ENCODE data around the gene GLDC. TPM values are rescaled to one million over a fixed set of nuclear protein-coding genes. Genes with fewer than 3 reads are reported as not detected.

The GLDC gene
- total and polyA plus RNA-seq, 8 donors: 0.41 to 8.1 (median 3.3) TPM

DNA sequence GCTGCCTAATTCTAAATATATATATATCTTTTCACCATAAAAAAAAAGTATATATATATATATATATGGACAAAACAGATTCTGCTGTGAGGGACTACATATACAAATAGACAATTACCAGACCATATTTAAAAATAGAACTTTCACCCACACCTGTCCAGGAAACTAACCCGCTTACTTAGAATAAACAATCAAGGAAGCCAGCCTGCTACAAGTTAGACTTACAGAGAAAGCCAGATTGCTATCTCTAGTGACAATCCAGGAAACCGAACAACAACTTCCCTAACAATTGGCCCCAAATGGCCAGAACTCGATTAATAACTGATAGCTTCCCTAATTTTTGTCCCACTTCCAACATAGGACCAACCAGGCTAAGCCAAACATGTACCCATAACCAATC is 5.9 kb downstream of the GLDC start:
- peaks cover under 1 to 5% of the 10 kb centered on the region in 2 donors for H3K4me1 ChIP-seq
- H3K4me3 ChIP-seq: no peak overlapping the region
- H3K27me3 ChIP-seq: peaks cover 23 to 46% of the 10 kb centered on the region in 2 donors
- ATAC-seq: no peak
- no peak overlapping the region for H3K27ac ChIP-seq
- DNase-seq: no peak
- TF ChIP-seq, protein P1, sequence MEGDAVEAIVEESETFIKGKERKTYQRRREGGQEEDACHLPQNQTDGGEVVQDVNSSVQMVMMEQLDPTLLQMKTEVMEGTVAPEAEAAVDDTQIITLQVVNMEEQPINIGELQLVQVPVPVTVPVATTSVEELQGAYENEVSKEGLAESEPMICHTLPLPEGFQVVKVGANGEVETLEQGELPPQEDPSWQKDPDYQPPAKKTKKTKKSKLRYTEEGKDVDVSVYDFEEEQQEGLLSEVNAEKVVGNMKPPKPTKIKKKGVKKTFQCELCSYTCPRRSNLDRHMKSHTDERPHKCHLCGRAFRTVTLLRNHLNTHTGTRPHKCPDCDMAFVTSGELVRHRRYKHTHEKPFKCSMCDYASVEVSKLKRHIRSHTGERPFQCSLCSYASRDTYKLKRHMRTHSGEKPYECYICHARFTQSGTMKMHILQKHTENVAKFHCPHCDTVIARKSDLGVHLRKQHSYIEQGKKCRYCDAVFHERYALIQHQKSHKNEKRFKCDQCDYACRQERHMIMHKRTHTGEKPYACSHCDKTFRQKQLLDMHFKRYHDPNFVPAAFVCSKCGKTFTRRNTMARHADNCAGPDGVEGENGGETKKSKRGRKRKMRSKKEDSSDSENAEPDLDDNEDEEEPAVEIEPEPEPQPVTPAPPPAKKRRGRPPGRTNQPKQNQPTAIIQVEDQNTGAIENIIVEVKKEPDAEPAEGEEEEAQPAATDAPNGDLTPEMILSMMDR (IDR thresholded peaks at IDR 0.05): no peak
- intact Hi-C loops (cut with DNase I): no loop called here
- H3K9me3 ChIP-seq: no peaks in the 10 kb centered on the region
- no peaks in the 10 kb centered on the region for H3K36me3 ChIP-seq

DNA sequence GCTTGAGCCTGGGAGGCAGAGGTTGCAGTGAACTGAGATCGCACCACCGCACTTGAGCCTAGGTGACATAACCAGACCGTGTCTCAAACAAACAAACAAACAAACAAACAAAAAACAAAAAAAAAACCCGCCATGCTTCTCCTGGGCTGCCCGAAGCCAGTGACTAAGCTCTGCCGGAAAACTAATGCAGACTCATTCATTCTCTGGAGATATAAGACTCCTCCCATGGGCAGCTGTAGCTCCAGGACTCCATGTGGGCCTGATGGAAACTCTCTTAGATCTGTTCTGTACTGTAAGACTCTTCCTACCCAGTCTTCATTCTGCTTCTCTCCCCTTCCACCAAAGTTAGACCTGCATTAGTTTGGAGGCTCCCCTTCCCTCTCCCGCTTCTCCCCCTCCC is 11.1 kb downstream of the GLDC start:
- ATAC-seq (no peak), DNase-seq (no peak)
- intact Hi-C loops (cut with DNase I): no loop called here

DNA sequence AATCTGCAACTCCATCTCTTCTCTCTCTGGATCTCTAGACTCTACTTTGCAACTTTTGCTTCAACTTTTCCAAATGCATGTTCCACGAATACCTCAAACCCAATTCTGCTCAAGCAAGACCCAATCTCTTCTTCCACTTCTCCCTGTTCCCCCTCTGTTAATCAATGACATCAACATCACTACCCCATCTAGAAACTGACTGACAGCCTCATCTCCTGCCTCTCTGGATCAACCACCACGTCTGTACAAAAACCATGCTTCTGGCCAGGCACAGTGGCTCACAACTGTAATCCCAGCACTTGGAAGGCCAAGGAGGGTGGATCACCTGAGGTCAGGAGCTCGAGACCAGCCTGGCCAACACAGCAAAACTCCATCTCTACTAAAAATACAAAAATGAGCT is 12.2 kb downstream of the GLDC start:
- DNase-seq (no peak), ATAC-seq (no peak)
- TF ChIP-seq, protein P1 (IDR thresholded peaks at IDR 0.05): no peak
- Histone ChIP-seq H3K36me3 (no peaks in the 10 kb centered on the region), H3K4me3 (no peak overlapping the region), H3K9me3 (no peaks in the 10 kb centered on the region), H3K27me3 (peaks cover 0 to 11% of the 10 kb centered on the region in 2 donors), H3K4me1 (no peaks in the 10 kb centered on the region), H3K27ac (no peak overlapping the region)
- intact Hi-C loops (cut with DNase I): no loop called here

More for the DNA sequence above, 11.1 kb downstream of the GLDC start:
- Histone ChIP-seq H3K27me3 (peaks cover 0 to 11% of the 10 kb centered on the region in 2 donors), H3K4me3 (no peak overlapping the region), H3K27ac (no peak overlapping the region), H3K9me3 (no peaks in the 10 kb centered on the region), H3K4me1 (no peaks in the 10 kb centered on the region), H3K36me3 (no peaks in the 10 kb centered on the region)
- TF ChIP-seq, protein P1 (IDR thresholded peaks at IDR 0.05): no peak

DNA sequence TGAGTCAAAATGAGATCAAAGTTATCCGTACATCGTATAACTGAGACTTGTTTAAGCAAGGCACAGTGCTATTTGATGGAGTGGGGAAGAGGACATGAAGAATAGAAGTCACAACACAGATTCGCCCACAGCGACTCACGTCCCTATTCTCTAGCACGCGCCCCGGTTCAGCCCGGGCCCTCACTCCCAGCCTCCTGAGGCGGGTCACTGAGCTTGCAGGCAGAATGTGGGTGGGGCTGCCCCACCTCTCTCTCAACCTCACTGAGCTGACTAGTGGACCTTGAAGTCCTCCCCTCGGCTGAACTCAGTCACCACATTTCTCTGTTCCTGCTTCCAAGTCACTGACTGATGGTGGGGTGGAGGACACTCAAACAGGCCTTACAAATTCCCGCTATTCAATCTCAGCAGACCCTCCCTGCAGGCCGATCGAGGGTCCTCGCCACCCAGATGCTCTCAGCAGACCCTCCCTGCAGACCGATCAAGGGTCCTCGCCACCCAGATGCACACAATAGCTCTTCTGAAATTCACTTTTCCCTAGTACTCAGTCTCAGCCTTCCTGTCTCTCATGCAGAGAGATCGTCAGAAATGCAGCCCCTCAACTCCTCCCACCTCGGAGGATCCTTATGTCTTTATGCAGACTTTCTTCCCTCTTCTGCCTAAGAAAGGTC is 12.9 kb downstream of the GLDC start:
- Histone ChIP-seq H3K27ac (no peak overlapping the region), H3K4me3 (no peak overlapping the region), H3K27me3 (peaks cover 0 to 11% of the 10 kb centered on the region in 2 donors), H3K4me1 (no peaks in the 10 kb centered on the region), H3K36me3 (no peaks in the 10 kb centered on the region), H3K9me3 (no peaks in the 10 kb centered on the region)
- DNase-seq: no peak
- TF ChIP-seq, protein P1 (IDR thresholded peaks at IDR 0.05): no peak
- no peak for ATAC-seq
- intact Hi-C loops (cut with DNase I): no loop called here

DNA sequence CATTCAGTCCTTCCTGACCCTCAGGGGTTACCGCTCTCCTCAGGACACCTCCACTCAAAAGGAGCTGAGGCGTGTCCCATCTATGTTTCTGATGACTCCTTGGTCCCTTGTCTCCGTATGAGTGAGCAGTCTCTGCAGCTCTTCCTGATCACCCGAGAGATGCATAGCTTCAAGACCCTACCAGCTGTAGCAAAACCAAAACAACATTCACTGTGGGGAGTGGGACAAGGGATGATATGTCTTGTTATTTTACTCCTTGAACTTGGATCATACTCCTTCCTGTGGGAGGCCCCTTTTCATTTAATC is 14.4 kb downstream of the GLDC start:
- Histone ChIP-seq H3K27ac (no peak overlapping the region), H3K36me3 (no peaks in the 10 kb centered on the region), H3K9me3 (no peaks in the 10 kb centered on the region), H3K4me1 (no peaks in the 10 kb centered on the region), H3K4me3 (no peak overlapping the region), H3K27me3 (peaks cover 0 to 6% of the 10 kb centered on the region in 2 donors)
- intact Hi-C loops (cut with DNase I): no loop called here
- DNase-seq (no peak), ATAC-seq (no peak)
- TF ChIP-seq, protein P1 (IDR thresholded peaks at IDR 0.05): no peak

Data from left lung (tissue), 10 donors.